Muscle of arm (tissue), 14 donors: ENCODE results near the gene SPATA24. TPM values are rescaled to one million over a fixed set of nuclear protein-coding genes. Genes with fewer than 3 reads are reported as not detected.
A peak's percentile ranks its signal among the peaks of the same experiment; 100 is the strongest.
"Not testable (repeated sequence)": the region's sequence is repeated elsewhere in the genome, so short reads cannot be mapped to it uniquely, and the experiment has no call there.

Source experiments
- DNase-seq: peaks from one replicate; pipeline ENCODE4 v3.0.0-alpha.2; 2013
- long read RNA-seq, 11 donors: transcript quantifications; one replicate each; lab custom pipeline, GENCODE V29; 2026
- polyA plus RNA-seq, 12 donors: library from polyadenylated mRNA; unstranded; fragments of 120-200 nt; gene quantifications; one replicate each; pipeline ENCODE4 v1.2.1, GENCODE V29; 2013; ENCODE audit not compliant: insufficient read length in 12 of 12

The SPATA24 gene, protein sequence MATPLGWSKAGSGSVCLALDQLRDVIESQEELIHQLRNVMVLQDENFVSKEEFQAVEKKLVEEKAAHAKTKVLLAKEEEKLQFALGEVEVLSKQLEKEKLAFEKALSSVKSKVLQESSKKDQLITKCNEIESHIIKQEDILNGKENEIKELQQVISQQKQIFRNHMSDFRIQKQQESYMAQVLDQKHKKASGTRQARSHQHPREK
- 10 to 100 TPM in 5 of 12 donors, 1 to 10 TPM in 5, not detected in 2; 7.1 to 13.2 (median 10.6) TPM for polyA plus RNA-seq
- long read RNA-seq, donor 1, partial matches to known transcripts = 0 of 2 reads
- long read RNA-seq, donor 1, other reads (novel, unspliced or antisense) = 0 of 2 reads
- long read RNA-seq, donor 2, partial matches to known transcripts = 0 of 5 reads
- long read RNA-seq, donor 2, other reads (novel, unspliced or antisense) = 0 of 5 reads
- long read RNA-seq, donor 3, partial matches to known transcripts = 0 of 3 reads
- long read RNA-seq, donor 3, other reads (novel, unspliced or antisense) = 0 of 3 reads
- long read RNA-seq, donor 4 = 0 reads
- long read RNA-seq, donor 5, transcript SPATA24-203 (4 exons, 646 nt) = major isoform, 7 of 8 reads
- long read RNA-seq, donor 5, partial matches to known transcripts = 0 of 8 reads
- long read RNA-seq, donor 5, other reads (novel, unspliced or antisense) = 0 of 8 reads
- long read RNA-seq, donor 6, partial matches to known transcripts = 0 of 4 reads
- long read RNA-seq, donor 6, other reads (novel, unspliced or antisense) = 0 of 4 reads
- long read RNA-seq, donor 7, partial matches to known transcripts = 0 of 1 reads
- long read RNA-seq, donor 7, other reads (novel, unspliced or antisense) = 0 of 1 reads
- long read RNA-seq, donor 8, partial matches to known transcripts = 0 of 6 reads
- long read RNA-seq, donor 8, other reads (novel, unspliced or antisense) = 0 of 6 reads
- long read RNA-seq, donor 9, partial matches to known transcripts = 0 of 1 reads
- long read RNA-seq, donor 9, other reads (novel, unspliced or antisense) = 0 of 1 reads
- long read RNA-seq, donor 10, partial matches to known transcripts = 0 of 3 reads
- long read RNA-seq, donor 10, other reads (novel, unspliced or antisense) = 0 of 3 reads
- long read RNA-seq, donor 11, partial matches to known transcripts = 0 of 2 reads
- long read RNA-seq, donor 11, other reads (novel, unspliced or antisense) = 0 of 2 reads

DNA sequence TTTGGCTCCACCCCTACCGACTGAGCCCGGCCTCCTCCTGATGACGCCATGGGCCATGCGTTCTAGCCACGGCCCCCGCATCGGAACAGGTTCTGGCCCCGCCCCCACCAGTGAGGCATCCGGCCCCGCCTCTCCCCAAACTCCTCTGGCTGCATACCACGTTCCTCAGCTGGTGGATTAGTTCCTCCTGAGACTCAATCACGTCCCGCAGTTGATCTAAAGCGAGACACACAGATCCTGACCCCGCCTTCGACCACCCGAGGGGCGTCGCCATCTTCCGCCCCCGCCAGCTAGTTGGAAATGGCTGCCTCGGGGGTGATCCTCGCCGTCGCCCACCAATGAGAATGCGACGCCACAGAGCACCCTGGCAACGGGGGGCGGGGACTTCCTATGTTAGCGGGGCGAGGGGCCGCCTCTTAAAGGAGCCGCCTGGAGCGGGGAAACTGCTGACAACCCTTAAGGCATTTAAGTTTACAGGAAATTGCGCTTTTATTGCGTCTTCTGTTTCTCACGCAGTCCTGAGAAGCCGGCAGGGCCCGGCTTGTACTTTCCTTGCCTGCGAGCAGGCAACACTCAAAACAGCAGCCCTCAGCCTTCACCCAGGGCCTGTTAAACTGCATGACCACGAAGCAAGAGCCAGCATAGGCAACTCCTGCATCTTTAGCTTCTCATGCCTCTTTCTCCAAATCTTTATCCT, at the start of gene SPATA24:
Gene SPATA24, minus strand, starts transcription at position 303 of the 697 bp plus-strand sequence. Its CDS starts 29 bp downstream, at position 274.
- DNase-seq = peak; percentile 98

DNA sequence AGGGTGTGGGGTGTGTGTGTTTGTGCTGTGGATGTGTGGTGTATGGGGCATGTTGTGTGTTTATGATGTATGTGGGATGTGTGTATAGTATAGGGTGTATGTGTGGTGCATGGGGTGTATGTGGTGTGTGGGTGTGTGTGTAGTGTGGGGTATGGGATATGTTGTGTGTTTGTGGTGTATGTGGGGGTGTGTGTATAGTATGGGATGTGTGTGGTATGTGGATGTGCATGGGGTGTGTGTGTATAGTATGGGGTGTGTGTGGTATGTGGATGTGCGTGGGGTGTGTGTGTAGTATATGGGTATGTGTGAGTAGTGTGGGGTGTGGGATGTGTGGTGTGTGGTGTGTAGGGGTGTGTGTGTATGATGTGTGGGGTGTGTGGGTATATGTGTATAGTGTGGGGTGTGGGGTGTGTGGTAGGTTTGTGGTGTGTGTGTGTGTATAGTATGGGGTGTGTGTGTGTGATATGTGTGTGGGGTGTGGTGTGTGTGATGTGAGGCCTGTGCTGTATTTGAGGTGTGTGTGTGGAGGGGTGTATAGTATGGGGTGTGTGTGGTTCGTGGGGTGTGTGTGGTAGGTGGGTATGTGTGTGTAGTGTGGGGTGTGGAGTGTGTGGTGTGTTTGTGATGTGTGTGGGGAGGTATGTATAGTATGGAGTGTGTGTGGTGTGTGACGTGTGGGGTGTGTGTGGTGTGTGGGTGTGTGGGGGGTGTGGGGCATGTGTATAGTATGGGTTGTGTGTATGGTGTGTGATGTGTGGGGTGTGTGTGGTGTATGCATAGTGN, 48.2 kb upstream of the SPATA24 start:
- DNase-seq = no peak

DNA sequence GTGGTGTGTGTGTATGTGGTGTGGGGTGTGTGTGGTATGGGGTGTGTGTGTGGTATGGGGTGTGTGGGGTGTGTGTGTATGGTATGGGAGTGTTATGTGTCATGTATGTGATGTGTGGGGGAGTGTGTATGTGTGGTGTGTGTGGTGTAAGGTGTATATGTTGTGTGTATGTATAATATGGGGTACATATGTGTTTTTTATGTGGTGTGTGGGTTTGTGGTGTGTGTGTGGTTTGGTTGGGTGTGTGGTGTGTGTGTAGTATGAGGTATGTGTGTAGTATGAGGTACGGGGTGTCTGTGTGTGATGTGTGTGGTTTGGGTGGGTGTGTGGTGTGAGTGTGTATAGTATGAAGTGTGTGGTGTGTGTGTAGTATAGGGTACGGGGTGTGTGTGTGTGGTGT, 47.3 kb upstream of the SPATA24 start:
- no peak for DNase-seq

DNA sequence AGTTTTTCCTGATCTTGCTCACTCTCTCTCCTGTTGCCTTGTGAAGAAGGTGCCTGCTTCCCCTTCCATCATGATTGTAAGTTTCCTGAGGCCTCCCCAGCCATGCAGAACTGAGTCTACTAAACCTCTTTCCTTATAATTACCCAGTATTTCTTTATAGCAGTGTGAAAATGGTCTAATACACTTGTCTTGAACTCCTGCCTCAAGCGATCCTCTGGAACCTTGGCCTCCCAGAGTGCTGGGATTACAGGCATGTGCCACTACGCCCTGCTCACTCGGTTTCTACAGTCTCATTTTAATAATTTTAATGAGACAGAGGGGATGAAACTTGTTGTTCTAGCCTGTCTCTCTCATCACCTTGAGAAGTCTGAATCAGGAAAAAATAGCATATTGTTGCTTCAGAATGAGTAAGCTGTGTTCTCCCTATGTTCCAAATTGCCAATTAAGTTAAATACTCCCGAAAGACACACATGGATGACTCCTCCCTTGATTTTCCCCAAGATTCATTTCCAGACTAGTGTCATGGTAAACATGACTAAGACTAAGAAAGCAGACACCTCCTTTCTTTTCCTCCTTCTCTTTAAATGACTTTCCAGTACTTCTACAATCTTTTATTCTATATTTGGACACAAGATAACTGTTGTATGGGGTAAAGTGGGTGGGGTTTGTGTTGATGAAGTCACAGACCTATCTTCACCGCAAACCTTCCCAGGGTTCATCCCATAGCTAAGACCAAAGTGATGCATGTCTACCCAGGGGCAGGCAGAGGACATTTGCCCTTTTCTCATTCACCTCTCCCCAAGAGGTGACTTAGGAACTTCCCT, 43.3 kb upstream of the SPATA24 start:
- DNase-seq = no peak

DNA sequence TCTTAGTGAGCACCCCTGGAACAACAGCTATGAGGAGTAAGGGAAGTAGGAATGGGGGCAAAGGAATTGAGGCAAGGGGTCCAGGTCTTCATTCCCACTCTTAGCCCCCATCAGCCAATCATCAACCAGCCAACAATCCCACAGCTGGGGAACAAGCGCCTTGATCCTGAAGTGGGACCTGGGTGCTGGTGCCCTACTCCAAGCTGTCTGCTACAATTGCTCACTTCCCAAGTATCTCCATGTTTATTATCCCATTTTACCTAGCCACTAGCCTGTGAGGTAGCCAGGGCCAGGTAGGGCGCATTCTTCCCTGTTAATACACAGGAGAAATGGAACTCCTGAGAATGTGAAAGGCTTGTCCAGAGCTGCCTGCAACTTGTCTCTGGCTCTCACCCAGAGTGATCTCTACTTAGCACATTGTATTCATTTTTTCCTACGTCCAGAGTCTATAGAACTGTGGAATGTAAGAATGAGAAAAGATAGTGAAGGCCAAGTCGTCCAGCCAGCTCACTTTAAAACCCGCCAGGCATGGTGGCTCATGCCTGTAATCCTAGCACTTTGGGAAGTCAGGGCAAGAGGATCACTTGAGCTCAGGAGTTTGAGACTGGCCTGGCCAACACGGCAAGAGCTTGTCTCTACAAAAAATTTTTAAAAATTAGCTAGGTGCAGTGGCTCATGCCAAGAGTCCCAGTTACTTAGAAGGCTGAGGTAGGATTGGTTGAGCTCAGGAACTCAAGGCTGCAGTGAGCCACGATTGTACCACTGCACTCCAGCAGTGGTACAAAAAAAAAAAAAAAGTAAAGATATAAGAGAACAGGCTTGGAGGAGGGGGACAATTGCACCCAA, 41.7 kb upstream of the SPATA24 start:
- DNase-seq = peak; percentile 63

DNA sequence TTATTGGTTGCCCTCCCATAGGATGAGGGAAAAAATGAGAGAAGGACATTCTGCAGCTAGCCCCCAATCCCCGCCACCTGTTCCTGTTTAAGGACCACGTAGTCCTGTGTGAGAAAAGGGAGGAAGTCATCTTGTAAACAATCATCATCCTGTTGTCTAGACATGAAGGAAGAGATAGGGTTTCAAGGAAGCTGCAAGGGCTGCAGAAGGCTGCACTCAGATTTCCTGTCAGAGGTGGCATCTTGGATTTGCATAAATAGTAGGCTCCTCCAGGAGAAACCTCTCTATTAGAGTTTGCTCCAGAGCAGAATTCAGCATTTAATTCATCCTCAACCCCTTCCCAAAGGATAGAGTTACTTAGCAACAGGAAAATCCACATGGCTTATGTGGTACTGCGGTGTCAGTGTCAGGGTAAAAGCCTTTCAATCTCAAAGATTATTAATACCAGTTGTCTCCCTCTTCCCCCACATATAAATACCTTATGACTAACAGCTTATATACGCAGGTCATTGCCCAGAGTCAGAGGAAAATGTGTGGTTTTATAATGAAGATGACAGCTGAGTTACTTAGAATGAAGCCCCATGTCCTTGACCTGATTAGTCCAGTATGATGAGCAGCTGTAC, 40.1 kb upstream of the SPATA24 start:
- DNase-seq = no peak

DNA sequence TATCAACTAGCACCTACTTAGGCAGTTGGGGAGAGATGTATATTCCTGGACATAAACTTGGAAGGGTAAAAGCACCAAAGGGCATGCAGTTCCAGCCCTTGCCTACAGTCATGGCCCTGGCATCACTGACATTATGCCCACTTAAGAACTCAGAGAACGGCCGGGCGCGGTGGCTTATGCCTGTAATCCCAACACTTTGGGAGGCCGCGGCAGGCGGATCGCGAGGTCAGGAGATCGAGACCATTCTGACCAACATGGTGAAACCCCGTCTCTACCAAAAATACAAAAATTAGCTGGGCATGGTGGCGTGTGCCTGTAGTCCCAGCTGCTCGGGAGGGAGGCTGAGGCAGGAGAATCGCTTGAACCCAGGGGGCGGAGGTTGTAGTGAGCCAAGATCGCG, 36.5 kb upstream of the SPATA24 start:
- not testable (repeated sequence) for DNase-seq

DNA sequence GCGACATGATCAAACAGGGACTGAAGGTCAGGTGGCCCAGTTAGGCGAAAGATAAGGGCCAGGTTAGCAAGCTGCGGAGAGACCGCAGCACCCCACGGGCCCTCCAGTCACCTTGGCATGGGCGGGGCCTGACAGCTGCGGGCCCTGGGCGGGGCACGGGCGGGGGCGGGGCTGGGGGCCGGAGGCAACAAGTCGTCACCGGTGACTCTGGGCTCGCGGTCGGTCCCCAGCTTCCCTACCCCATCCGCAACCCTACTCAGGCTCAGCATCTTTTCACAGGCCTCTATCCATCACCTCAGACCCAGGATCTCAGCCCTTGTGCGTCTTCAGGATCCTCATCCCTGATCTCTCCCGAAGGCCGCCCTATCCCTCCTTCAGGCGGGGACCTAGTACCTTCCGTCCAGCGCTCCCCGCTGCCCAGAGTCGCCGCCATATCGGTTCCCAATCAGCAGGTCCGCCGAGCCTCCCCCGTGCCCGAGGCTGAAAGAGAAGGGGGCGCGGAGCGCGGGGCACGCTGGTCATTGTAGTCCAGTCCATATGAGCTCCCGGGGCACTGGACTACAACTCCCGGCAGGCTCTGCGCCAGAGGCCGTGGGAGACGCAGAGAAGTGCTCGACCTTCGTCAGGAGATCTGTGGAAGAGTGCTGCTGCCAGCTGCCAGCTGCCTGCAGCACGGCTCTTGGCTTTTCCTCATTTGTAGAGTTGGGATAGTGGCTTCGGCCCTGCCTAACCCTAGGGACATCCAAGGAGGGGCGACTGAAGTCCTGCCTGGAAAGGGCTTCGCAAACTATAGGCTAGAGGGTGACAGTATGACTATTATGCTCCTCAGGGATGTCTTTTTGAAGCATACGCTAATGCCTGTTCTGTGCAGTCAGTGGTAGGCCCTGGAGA, 35.4 kb upstream of the SPATA24 start, which contains the start of gene DNAJC18:
Gene DNAJC18, minus strand, starts transcription at position 513 of the 891 bp plus-strand sequence. Its CDS starts 80 bp downstream, at position 433.
- peak; percentile 96 for DNase-seq

DNA sequence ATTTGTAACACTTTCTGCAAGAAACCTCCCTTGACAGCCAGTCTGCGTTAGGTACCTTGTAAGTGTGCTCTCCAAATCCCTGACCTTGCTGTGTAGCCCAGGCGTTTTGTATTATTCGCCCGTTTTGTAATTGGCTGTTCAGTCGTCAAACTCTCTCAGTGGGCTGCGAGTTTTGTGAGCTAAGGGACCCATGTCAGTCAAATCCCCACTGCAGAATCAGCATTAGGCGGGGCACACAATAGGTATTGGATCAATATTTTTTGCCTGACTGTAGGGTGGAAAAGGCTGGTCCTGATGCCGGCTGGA, 34.8 kb upstream of the SPATA24 start:
- DNase-seq = no peak

DNA sequence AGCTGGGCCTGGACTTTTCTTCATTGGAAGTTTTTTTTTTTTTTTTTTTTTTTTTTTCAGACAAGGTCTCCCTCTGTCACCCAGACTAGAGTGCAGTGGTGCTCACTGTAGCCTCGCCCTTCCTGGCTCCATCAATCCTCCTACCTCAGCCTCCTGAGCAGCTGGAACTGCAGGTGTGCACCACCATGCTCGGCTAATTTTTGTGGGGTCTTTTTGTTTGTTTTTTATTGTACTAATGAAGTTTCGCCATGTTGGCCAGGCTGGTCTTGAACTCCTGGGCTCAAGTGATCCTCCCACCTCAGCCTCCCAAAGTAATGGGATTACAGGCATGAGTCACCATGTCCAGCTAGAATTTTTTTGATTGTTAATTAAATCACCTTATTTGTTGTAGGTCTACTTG, 31.8 kb upstream of the SPATA24 start:
- DNase-seq = no peak

DNA sequence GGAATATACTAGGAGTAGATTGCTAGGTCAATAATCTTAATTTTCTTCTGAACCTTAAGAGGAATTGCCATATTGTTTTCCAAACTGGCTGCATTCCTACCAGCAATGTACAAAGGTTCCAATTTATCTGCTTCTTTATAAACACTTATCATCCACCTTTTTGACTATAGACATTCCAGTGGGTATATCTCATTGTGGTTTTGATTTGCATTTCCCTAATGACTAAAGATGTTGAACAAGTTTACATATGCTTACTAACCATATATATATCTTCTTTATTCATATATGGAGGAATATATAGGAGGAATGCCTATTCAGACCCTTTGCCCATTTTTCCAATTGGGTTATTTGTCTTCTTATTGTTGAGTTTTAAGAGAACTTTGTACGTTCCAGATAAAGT, 27.8 kb upstream of the SPATA24 start:
- DNase-seq = no peak

DNA sequence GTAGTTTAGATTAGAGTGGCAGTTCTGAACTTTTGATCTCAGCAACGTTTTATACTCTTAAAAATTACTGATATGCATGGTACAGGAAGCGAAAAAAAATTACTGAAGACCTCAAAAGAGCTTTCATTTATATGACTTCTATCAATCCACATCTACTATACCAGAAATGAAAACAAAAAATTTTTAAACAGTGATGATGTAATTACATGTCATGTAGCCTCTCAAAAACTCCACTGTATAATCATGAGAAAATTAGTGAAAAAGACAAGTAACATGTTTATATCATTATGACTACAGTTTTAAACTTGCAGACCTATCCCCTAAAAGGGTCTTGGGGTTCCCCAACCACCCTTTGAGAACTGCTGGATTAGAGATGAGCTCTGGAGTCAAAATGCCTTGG, 26.1 kb upstream of the SPATA24 start:
- no peak for DNase-seq

DNA sequence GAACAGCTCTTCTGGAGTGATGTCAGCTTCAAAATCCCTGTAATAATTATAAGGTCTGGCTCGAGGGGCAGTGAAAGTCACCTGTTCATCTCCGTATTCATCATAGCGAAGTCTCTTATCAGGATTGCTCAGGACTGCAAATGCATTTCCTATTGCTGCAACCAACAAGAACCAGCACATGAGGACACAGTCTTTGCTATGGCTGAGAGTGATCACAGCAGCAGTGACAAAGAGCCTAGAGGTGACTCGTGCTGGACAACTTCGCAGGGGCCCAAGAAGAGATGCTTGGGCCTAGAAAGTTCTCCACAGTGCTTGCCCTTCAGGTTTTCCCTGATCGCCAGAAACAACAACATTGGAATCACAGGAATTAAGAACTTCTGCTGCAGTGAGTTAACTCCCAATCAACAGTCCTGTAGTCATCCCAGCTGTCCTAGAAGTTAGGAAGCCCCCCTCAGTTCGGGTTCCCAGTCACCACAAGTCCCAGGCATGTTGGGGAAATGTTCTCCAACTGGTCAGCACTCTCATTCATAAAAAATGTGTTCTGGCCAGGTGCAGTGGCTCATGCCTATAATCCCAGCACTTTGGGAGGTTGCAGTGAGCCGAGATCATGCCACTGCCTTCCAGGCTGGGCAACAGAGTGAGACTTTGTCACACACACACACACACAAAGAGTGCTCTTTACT, 22.5 kb upstream of the SPATA24 start:
- no peak for DNase-seq

DNA sequence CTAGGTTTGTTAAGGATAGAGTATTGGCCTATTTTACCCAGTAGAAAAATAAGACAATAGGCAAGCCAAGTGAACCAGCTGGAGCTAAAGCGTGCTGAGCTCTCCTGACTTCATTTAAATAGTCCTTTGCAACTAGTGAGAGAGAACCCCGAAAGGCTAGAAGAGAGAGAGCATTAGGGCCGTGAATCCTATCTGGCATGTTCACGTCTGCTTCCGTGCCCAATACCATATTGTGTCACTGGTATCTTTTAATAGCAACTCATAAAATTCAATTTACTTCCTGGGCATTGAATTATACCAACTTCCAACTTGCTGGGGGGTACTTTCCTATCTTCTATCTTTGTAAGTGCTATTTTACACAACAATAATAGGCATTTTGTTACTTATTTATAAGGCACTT, 21.6 kb upstream of the SPATA24 start:
- DNase-seq = no peak

DNA sequence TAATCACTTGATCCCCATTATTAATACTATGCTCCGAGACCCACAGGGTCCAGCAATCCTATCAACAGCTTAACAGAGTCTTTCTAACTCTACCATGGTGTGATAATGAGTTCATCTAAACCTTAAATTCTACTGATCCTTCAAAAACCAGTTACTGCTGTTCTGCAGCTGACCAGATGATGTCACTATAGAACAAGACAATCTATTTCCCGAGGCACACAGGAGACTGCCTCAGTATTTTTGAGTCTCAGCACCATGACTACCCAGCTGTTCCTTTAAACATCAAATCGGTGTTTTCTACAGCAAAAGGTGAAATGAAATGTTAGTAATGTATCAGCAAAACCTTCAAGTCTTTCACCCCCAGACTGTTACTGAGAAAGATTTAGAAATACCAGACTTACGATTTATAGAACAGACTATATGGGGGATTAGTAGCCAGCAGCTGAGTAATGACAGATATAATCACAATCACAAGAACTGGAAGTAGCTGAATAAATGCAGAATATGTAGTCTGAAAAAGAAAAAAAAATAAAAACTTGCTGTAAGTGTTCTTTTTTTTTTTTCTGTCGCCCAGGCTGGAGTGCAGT, 18.5 kb upstream of the SPATA24 start:
- DNase-seq = peak; percentile 75
